ENCODE measurements around the gene SEC14L1. TPM values are rescaled to one million over a fixed set of nuclear protein-coding genes. Genes with fewer than 3 reads are reported as not detected.
A peak's percentile ranks its signal among the peaks of the same experiment; 100 is the strongest.

The SEC14L1 gene
- total and polyA plus RNA-seq, 2 donors from 2014 or later: 49.2 to 157 TPM

GRCh38 chr17:77257169-77257568, 116.4 kb downstream of the SEC14L1 start:
- no peak for FAIRE-seq
- Histone ChIP-seq H3K4me1 (ENCODE audit: control insufficient read depth in 2 of 3, insufficient read depth in 2 of 3, low read depth in 1 of 3, low read length in 3 of 3) (peaks cover 0 to 9% (median 0%) of the 10 kb centered on the region in 3 donors), H3K27ac (ENCODE audit: low read depth in 2 of 2, low read length in 2 of 2) (no peak overlapping the region), H3K36me3 (ENCODE audit: control insufficient read depth in 2 of 3, insufficient read depth in 3 of 3, low read length in 3 of 3) (no peaks in the 10 kb centered on the region), H3K9ac (ENCODE audit: low read length in 3 of 3) (no peak overlapping the region), H3K27me3 (ENCODE audit: control insufficient read depth, insufficient read depth, low read length) (no peaks in the 10 kb centered on the region), H3K9me3 (ENCODE audit: control insufficient read depth in 2 of 3, insufficient read depth in 1 of 3, low read length in 3 of 3) (no peaks in the 10 kb centered on the region), H3K4me3 (ENCODE audit: low read length in 3 of 3) (no peak overlapping the region)
- intact Hi-C loops (cut with DNase I): no loop called here
- no peak for DNase-seq
- TF ChIP-seq, protein P1, sequence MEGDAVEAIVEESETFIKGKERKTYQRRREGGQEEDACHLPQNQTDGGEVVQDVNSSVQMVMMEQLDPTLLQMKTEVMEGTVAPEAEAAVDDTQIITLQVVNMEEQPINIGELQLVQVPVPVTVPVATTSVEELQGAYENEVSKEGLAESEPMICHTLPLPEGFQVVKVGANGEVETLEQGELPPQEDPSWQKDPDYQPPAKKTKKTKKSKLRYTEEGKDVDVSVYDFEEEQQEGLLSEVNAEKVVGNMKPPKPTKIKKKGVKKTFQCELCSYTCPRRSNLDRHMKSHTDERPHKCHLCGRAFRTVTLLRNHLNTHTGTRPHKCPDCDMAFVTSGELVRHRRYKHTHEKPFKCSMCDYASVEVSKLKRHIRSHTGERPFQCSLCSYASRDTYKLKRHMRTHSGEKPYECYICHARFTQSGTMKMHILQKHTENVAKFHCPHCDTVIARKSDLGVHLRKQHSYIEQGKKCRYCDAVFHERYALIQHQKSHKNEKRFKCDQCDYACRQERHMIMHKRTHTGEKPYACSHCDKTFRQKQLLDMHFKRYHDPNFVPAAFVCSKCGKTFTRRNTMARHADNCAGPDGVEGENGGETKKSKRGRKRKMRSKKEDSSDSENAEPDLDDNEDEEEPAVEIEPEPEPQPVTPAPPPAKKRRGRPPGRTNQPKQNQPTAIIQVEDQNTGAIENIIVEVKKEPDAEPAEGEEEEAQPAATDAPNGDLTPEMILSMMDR (IDR thresholded peaks at IDR 0.05; ENCODE audit: borderline replicate concordance, extremely low read depth, insufficient read depth): no peak

- Histone ChIP-seq H3K36me3 (ENCODE audit: control insufficient read depth in 2 of 3, insufficient read depth in 3 of 3, low read length in 3 of 3) (no peaks in the 10 kb centered on the region), H3K27me3 (ENCODE audit: control insufficient read depth, insufficient read depth, low read length) (no peaks in the 10 kb centered on the region), H3K4me1 (ENCODE audit: control insufficient read depth in 2 of 3, insufficient read depth in 2 of 3, low read depth in 1 of 3, low read length in 3 of 3) (peaks cover 0 to 9% (median 0%) of the 10 kb centered on the region in 3 donors), H3K9ac (ENCODE audit: low read length in 3 of 3) (no peak overlapping the region), H3K27ac (ENCODE audit: low read depth in 2 of 2, low read length in 2 of 2) (no peak overlapping the region), H3K9me3 (ENCODE audit: control insufficient read depth in 2 of 3, insufficient read depth in 1 of 3, low read length in 3 of 3) (no peaks in the 10 kb centered on the region), H3K4me3 (ENCODE audit: low read length in 3 of 3) (no peak overlapping the region)
- intact Hi-C loops (cut with DNase I): no loop called here
- TF ChIP-seq, protein P1 (IDR thresholded peaks at IDR 0.05; ENCODE audit: borderline replicate concordance, extremely low read depth, insufficient read depth): no peak
- no peak for FAIRE-seq
- peak in 1 of 5 donors; percentile 25 for DNase-seq
Observed at GRCh38 chr17:77257596-77258458, 117.1 kb downstream of the SEC14L1 start.

DNA sequence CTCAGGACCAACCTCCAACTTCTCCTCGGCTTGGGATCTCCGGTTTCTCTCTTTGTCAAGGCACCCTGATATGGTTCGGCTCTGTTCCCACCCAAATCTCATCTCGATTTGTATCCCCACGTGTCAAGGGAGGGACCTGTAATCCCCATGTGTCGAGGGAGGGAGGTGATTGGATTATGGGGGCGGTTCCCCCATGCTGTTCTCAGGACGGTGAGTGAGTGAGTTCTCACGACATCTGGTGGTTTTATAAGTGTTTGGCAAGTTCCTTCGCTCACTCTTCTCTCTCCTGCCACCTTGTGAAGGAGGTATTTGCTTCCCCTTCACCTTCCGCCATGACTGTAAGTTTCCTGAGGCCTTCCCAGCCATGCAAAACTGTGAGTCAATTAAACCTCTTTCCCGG, 117.9 kb downstream of the SEC14L1 start:
- no peak for FAIRE-seq
- Histone ChIP-seq H3K36me3 (ENCODE audit: control insufficient read depth in 2 of 3, insufficient read depth in 3 of 3, low read length in 3 of 3) (no peaks in the 10 kb centered on the region), H3K9me3 (ENCODE audit: control insufficient read depth in 2 of 3, insufficient read depth in 1 of 3, low read length in 3 of 3) (no peaks in the 10 kb centered on the region), H3K27me3 (ENCODE audit: control insufficient read depth, insufficient read depth, low read length) (no peaks in the 10 kb centered on the region), H3K4me1 (ENCODE audit: control insufficient read depth in 2 of 3, insufficient read depth in 2 of 3, low read depth in 1 of 3, low read length in 3 of 3) (peaks cover 0 to 9% (median 0%) of the 10 kb centered on the region in 3 donors), H3K9ac (ENCODE audit: low read length in 3 of 3) (no peak overlapping the region), H3K27ac (ENCODE audit: low read depth in 2 of 2, low read length in 2 of 2) (no peak overlapping the region), H3K4me3 (ENCODE audit: low read length in 3 of 3) (no peak overlapping the region)
- TF ChIP-seq, protein P1 (IDR thresholded peaks at IDR 0.05; ENCODE audit: borderline replicate concordance, extremely low read depth, insufficient read depth): no peak
- intact Hi-C loops (cut with DNase I): no loop called here
- DNase-seq: peak in 1 of 5 donors; percentile 25

All from kidney (tissue), 14 donors.